Measurements from ENCODE around the gene FBP1. TPM values are rescaled to one million over a fixed set of nuclear protein-coding genes. Genes with fewer than 3 reads are reported as not detected.

Gene FBP1
- polyA plus RNA-seq, 3 donors: 82.2 to 95.5 (median 84.4) TPM

- H3K27me3 ChIP-seq (ENCODE audit: control insufficient read depth in 2 of 2, insufficient read depth in 2 of 2, low read length in 2 of 2): no peaks in the 10 kb centered on the region
- H3K79me2 ChIP-seq (ENCODE audit: insufficient read depth, low read length): no peaks in the 10 kb centered on the region
- Mint-ChIP-seq H3K36me3 (no peaks in the 10 kb centered on the region), H3K4me3 (peak overlapping the region; percentile 56 to 65), H3K27ac (peak overlapping the region in 1 of 7 donors; percentile 20), H3K4me1 (peaks cover 10% of the 10 kb centered on the region), H3K27me3 (ENCODE audit: low read depth in 3 of 3) (peaks cover 7 to 20% (median 10%) of the 10 kb centered on the region in 3 donors), H3K9me3 (peaks cover 0 to 2% (median 0%) of the 10 kb centered on the region in 7 donors)
- H3K4me2 ChIP-seq (replicated peaks; ENCODE audit: extremely low read depth, low read length, poor library complexity, severe bottlenecking): peak overlapping the region; percentile 48
- TF ChIP-seq CTCF (IDR thresholded peaks at IDR 0.05): no peak
- no CpG with 5 or more reads among the region's 4 CpGs for WGBS (ENCODE audit: insufficient coverage)
- no peak overlapping the region for H3K27ac ChIP-seq (ENCODE audit: low read depth in 1 of 2, low read length in 2 of 2)
- intact Hi-C loops (cut with micrococcal nuclease): no loop called here
- no peaks in the 10 kb centered on the region for H3K36me3 ChIP-seq (replicated peaks in 1 of 2; ENCODE audit: control insufficient read depth in 1 of 2, insufficient read depth in 2 of 2, low read length in 2 of 2)
- H3K9ac ChIP-seq (ENCODE audit: insufficient read depth, low read length, poor library complexity, severe bottlenecking): no peak overlapping the region
- peaks cover 7% of the 10 kb centered on the region in 2 donors for H3K4me1 ChIP-seq (ENCODE audit: control insufficient read depth in 1 of 2, insufficient read depth in 2 of 2, low read length in 2 of 2)
- peak; percentile 10 to 31 (median 28) for DNase-seq
- H3K4me3 ChIP-seq (replicated peaks in 1 of 3; ENCODE audit: low read depth in 2 of 3, low read length in 3 of 3): peak overlapping the region in 2 of 3 experiments; percentile 23 to 43
- no peaks in the 10 kb centered on the region for H4K20me1 ChIP-seq (ENCODE audit: insufficient read depth, low read length)
- H3K9me3 ChIP-seq (replicated peaks in 1 of 2; ENCODE audit: control insufficient read depth in 1 of 2, insufficient read depth in 1 of 2, low read length in 2 of 2): no peaks in the 10 kb centered on the region
- H2AFZ ChIP-seq (ENCODE audit: insufficient read depth, low read depth, low read length, poor library complexity, severe bottlenecking): peak overlapping the region; percentile 30
These were observed 53.0 kb downstream of the FBP1 start for GRCh38 chr9:94586316-94586715.

- peaks cover 10% of the 10 kb centered on the region for H3K4me1 Mint-ChIP-seq
- no peak overlapping the region for H2AFZ ChIP-seq (ENCODE audit: insufficient read depth, low read depth, low read length, poor library complexity, severe bottlenecking)
- H3K9ac ChIP-seq (ENCODE audit: insufficient read depth, low read length, poor library complexity, severe bottlenecking): no peak overlapping the region
- H3K27me3 Mint-ChIP-seq (ENCODE audit: low read depth in 3 of 3): peaks cover 4 to 15% (median 6%) of the 10 kb centered on the region in 3 donors
- no peaks in the 10 kb centered on the region for H3K79me2 ChIP-seq (ENCODE audit: insufficient read depth, low read length)
- H3K36me3 ChIP-seq (replicated peaks in 1 of 2; ENCODE audit: control insufficient read depth in 1 of 2, insufficient read depth in 2 of 2, low read length in 2 of 2): no peaks in the 10 kb centered on the region
- no peaks in the 10 kb centered on the region for H3K9me3 Mint-ChIP-seq
- no peaks in the 10 kb centered on the region for H4K20me1 ChIP-seq (ENCODE audit: insufficient read depth, low read length)
- intact Hi-C loops (cut with micrococcal nuclease): no loop called here
- no peak overlapping the region for H3K4me2 ChIP-seq (replicated peaks; ENCODE audit: extremely low read depth, low read length, poor library complexity, severe bottlenecking)
- H3K9me3 ChIP-seq (replicated peaks in 1 of 2; ENCODE audit: control insufficient read depth in 1 of 2, insufficient read depth in 1 of 2, low read length in 2 of 2): no peaks in the 10 kb centered on the region
- H3K4me3 ChIP-seq (replicated peaks in 1 of 3; ENCODE audit: low read depth in 2 of 3, low read length in 3 of 3): no peak overlapping the region
- H3K4me3 Mint-ChIP-seq: no peak overlapping the region
- no peak overlapping the region for H3K27ac ChIP-seq (ENCODE audit: low read depth in 1 of 2, low read length in 2 of 2)
- no peaks in the 10 kb centered on the region for H3K36me3 Mint-ChIP-seq
- 83% methylated on average over 2 of the region's 6 CpGs for WGBS (ENCODE audit: insufficient coverage)
- DNase-seq: no peak
- peaks cover 7% of the 10 kb centered on the region in 2 donors for H3K4me1 ChIP-seq (ENCODE audit: control insufficient read depth in 1 of 2, insufficient read depth in 2 of 2, low read length in 2 of 2)
- TF ChIP-seq CTCF (IDR thresholded peaks at IDR 0.05): no peak
- no peak overlapping the region for H3K27ac Mint-ChIP-seq
- H3K27me3 ChIP-seq (ENCODE audit: control insufficient read depth in 2 of 2, insufficient read depth in 2 of 2, low read length in 2 of 2): no peaks in the 10 kb centered on the region
These were observed 54.8 kb downstream of the FBP1 start for GRCh38 chr9:94584555-94584954.
